K562 (cell line): ENCODE measurements around the gene MS4A18. TPM values are rescaled to one million over a fixed set of nuclear protein-coding genes. Genes with fewer than 3 reads are reported as not detected.

Source experiments
- ATAC-seq: fragments of 200-7000 bp; cut with Tn5 transposase; 3 replicates; pipeline ENCODE4 v1.9.1; 2020; ENCODE audit warnings: moderate library complexity
- BruUV-seq: library from RNA; stranded (reverse); fragments of 400-500 nt; replicated peaks from 2 replicates; lab custom pipeline; 2021; lab: Mats Ljungman, UMichigan
- CTCF ChIA-PET: fragments of 300-600 bp; formaldehyde crosslinking; extraction: SDS; loops from one replicate; lab custom pipeline; 2021; ENCODE audit warnings: low intra/inter-chr PET ratio; lab: Yijun Ruan, JAX
- POLR2A ChIA-PET: fragments of 300-600, 350-650 bp; sonication (Branson Sonifier 250); formaldehyde crosslinking; extraction: SDS; loops from one replicate; lab custom pipeline; 2021; ENCODE audit warnings: antibody characterized with exemption, inconsistent platforms; lab: Yijun Ruan, JAX
- DNase-seq, 4 experiments: peaks; one replicate each; pipeline versions ENCODE4 v3.0.0 to v3.0.0-alpha.2; 2011 to 2018; ENCODE audit warnings: low spot score in 3 of 4, mixed read lengths in 3 of 4; ENCODE audit errors: extremely low read depth in 1 of 4
- FAIRE-seq: peaks from 2 replicates; lab custom pipeline; 2011; peaks lifted over from hg19 to GRCh38; lab: Jason Lieb, UNC
- H2AFZ ChIP-seq: 2 replicates; pipeline ENCODE4 v1.6.0; 2011; ENCODE audit warnings: low read depth, low read length, control low read depth, inconsistent platforms
- H3K27ac ChIP-seq: fragments of 200-600 bp; 3 replicates; pipeline ENCODE4 v1.8.0; 2011; ENCODE audit warnings: low read depth, mild to moderate bottlenecking, control low read depth, inconsistent platforms, low read length, moderate library complexity, mixed read lengths; ENCODE audit errors: extremely low read depth
- H3K27me3 ChIP-seq, 2 experiments: fragments of 300-600 bp in 1 of 2; 2 replicates in 1 of 2; 3 replicates in 1 of 2; pipeline versions ENCODE4 v1.6.0 to v1.8.0; 2011; ENCODE audit warnings: inconsistent platforms in 2 of 2, low read length in 2 of 2, mild to moderate bottlenecking in 1 of 2, mixed read lengths in 1 of 2, moderate library complexity in 1 of 2; ENCODE audit not compliant: control insufficient read depth in 2 of 2, insufficient read depth in 2 of 2
- H3K36me3 ChIP-seq: fragments of 300-600 bp; 3 replicates; pipeline ENCODE4 v1.8.0; 2011; ENCODE audit warnings: mild to moderate bottlenecking, low read length, inconsistent platforms; ENCODE audit not compliant: control insufficient read depth, insufficient read depth
- H3K4me1 ChIP-seq, 2 experiments: fragments of 200-600 bp in 1 of 2; replicated peaks in 1 of 2; 2 replicates in 1 of 2; 3 replicates in 1 of 2; pipeline versions ENCODE4 v1.5.1 to v1.8.0; 2011; ENCODE audit warnings: inconsistent platforms in 2 of 2, low read length in 2 of 2, mild to moderate bottlenecking in 1 of 2, mixed read lengths in 1 of 2, moderate library complexity in 1 of 2; ENCODE audit not compliant: control insufficient read depth in 2 of 2, insufficient read depth in 2 of 2
- H3K4me2 ChIP-seq: 2 replicates; pipeline ENCODE4 v1.6.1; 2011; ENCODE audit warnings: low read length, control low read depth, inconsistent platforms, mixed read lengths; ENCODE audit not compliant: insufficient read depth
- H3K4me3 ChIP-seq: fragments of 200-600 bp; sonication (generic), shearing (Covaris generic); 2 replicates; pipeline ENCODE4 v1.5.1; 2016; ENCODE audit warnings: control low read depth, inconsistent platforms
- H3K79me2 ChIP-seq: fragments of 200-600 bp; 3 replicates; pipeline ENCODE4 v1.8.0; 2011; ENCODE audit warnings: low read length, inconsistent platforms; ENCODE audit not compliant: control insufficient read depth, insufficient read depth
- H3K9ac ChIP-seq, 2 experiments: 2 replicates each; pipeline versions ENCODE4 v1.6.0 to v1.6.1; 2011; ENCODE audit warnings: low read depth in 2 of 2, low read length in 2 of 2, control low read depth in 1 of 2, inconsistent platforms in 1 of 2, mild to moderate bottlenecking in 1 of 2, mixed read lengths in 1 of 2; ENCODE audit not compliant: insufficient read depth in 1 of 2
- H3K9me1 ChIP-seq: one replicate; pipeline ENCODE4 v1.6.0; 2011; ENCODE audit warnings: inconsistent platforms, mild to moderate bottlenecking, low read length, moderate library complexity; ENCODE audit not compliant: control insufficient read depth, insufficient read depth
- H3K9me3 ChIP-seq: replicated peaks from 2 replicates; pipeline ENCODE4 v1.5.1; 2011; ENCODE audit warnings: low read depth, low read length, inconsistent platforms; ENCODE audit not compliant: control insufficient read depth, insufficient read depth
- H4K20me1 ChIP-seq: replicated peaks from 2 replicates; pipeline ENCODE4 v1.6.1; 2011; ENCODE audit warnings: low read length, inconsistent platforms, mixed read lengths; ENCODE audit not compliant: control insufficient read depth, insufficient read depth
- CBFA2T3 ChIP-seq: fragments of 450-650 bp; IDR thresholded peaks from 2 replicates; pipeline ENCODE4 v1.6.1; 2017
- CBX5 ChIP-seq: IDR thresholded peaks from 2 replicates; pipeline ENCODE4 v1.6.1; 2014; ENCODE audit warnings: low read depth, borderline replicate concordance
- JUN ChIP-seq, 2 experiments: sonication (generic) in 1 of 2; formaldehyde crosslinking in 1 of 2; IDR thresholded peaks; 2 replicates each; pipeline versions ENCODE4 v1.6.1 to v1.8.0; 2012 to 2022; ENCODE audit warnings: borderline replicate concordance in 2 of 2, mild to moderate bottlenecking in 2 of 2, improper control_type of control experiment in 1 of 2, low read depth in 1 of 2, low read length in 1 of 2, missing genetic modification reagents in 1 of 2
- MYC ChIP-seq, 2 experiments: fragments of 250-450 bp in 1 of 2; sonication (Bioruptor Pico) in 1 of 2; IDR thresholded peaks; 2 replicates each; pipeline versions ENCODE4 v1.5.1 to v1.6.1; 2012 to 2021; ENCODE audit warnings: low read depth in 2 of 2, borderline replicate concordance in 1 of 2, improper control_type of control experiment in 1 of 2, low read length in 1 of 2, mild to moderate bottlenecking in 1 of 2, moderate library complexity in 1 of 2
- SLC30A9 ChIP-seq: fragments of 250-450 bp; sonication (Bioruptor Pico); IDR thresholded peaks from 2 replicates; pipeline ENCODE4 v1.8.0; 2022; ENCODE audit warnings: mild to moderate bottlenecking, moderate library complexity
- ZFP36 ChIP-seq: fragments of 150-350 bp; IDR thresholded peaks from 2 replicates; pipeline ENCODE4 v1.6.1; 2018; ENCODE audit warnings: low read length, low read depth; ENCODE audit not compliant: partially characterized antibody
- ZNF232 ChIP-seq: sonication (generic); formaldehyde crosslinking; IDR thresholded peaks from 2 replicates; pipeline ENCODE4 v1.8.0; 2022; ENCODE audit warnings: mild to moderate bottlenecking, missing genetic modification reagents
- WGBS: fragments of 100-300 bp; shearing (Covaris generic); methylation state at CpG from one replicate; pipeline ENCODE4 v1.1.6; 2016; ENCODE audit warnings: low coverage, mixed read lengths; ENCODE audit not compliant: insufficient coverage; ENCODE audit errors: missing lambda C conversion rate; 5-methylcytosine and 5-hydroxymethylcytosine counted together
- in situ Hi-C: fragments of 300-500 bp; cut with MboI; formaldehyde crosslinking; loops from 4 replicates; pipeline ENCODE4 v1.15.0; 2018; ENCODE audit warnings: inconsistent platforms, mixed read lengths
- intact Hi-C: fragments of 100-400 bp; cut with micrococcal nuclease; formaldehyde crosslinking; loops from 2 replicates; pipeline ENCODE4 v1.14.2; 2022
- polyA plus RNA-seq, 8 experiments: library from polyadenylated mRNA; depleted of rRNA in 4 of 8; stranded (reverse) in 5 of 8; unstranded in 3 of 8; fragments of >200 nt; fragmentation: Nextera tagmentation in 2 of 8; fragmentation: Illumina TruSeq in 1 of 8; extraction: Ambion mirVana in 2 of 8; extraction: Trizol in 1 of 8; gene quantifications; 2 replicates each; pipeline versions ENCODE4 v1.2.1 to v1.2.3, GENCODE V29; 2011 to 2014; ENCODE audit warnings: inconsistent platforms in 1 of 8, missing spikeins in 1 of 8
- total RNA-seq, 7 experiments: library from RNA; depleted of rRNA in 6 of 7; stranded (reverse); fragments of >200 nt in 6 of 7; fragmentation: Illumina TruSeq in 2 of 7; extraction: Trizol in 2 of 7; gene quantifications; 2 replicates each; pipeline versions ENCODE4 v1.2.1 to v1.2.3, GENCODE V29; 2011 to 2021; ENCODE audit warnings: low replicate concordance in 1 of 7
- TF ChIP-seq, protein P1 (sequence below): fragments of 450-650 bp; conservative IDR thresholded peaks from 2 replicates; pipeline ENCODE4 v1.6.1; 2016; ENCODE audit warnings: missing genetic modification characterization, low read depth, mild to moderate bottlenecking, control low read depth, missing compliant biosample characterization

MS4A18 gene
- total and polyA plus RNA-seq, 9 of the 15 experiments (the other 6 are each of a cell fraction or from before 2014, with no cell fraction given): not detected

DNA sequence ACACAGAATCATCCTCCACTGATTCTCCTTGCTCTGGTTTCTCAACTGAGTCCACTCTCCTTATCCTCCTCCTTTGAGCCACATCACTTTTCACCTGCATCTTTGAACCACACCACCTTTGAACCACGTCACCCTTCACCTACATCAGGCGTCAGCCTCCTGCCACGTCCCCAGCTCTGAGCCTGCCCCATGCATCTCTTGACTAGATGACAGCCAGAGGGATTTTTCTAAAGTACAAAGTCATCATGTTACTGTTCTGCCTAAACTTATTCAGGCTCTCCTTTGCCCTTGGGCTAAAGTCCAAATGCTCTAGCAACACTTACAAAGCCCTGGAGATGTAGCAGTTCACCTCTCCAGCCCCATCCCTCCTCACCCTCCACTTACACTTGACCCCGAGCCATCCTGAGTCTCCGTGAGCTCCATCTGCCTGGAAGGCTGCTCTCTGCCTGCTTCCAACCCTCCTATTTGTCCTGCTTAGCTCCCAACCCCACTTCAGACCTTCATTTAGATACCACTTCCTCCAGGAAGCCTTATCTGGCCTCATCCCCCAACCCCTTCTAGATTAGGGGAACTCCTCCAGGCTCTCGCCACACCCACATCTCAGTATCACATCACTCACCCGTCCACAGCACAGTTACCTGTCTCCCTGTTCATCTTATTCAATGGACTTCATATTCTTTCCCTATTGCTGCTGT lies 56.9 kb downstream of the MS4A18 start:
- POLR2A ChIA-PET: interaction anchor here (0.6 kb wide), 2 partner anchors 25 to 637 kb away, joined by 3 read pairs; partner anchors contain the start of gene MS4A15
- intact Hi-C loops: no loop called here
- 0% methylated on average over 7 of the region's 7 CpGs for WGBS
- peak; percentile 43 for TF ChIP-seq ZFP36
- TF ChIP-seq, protein P1, sequence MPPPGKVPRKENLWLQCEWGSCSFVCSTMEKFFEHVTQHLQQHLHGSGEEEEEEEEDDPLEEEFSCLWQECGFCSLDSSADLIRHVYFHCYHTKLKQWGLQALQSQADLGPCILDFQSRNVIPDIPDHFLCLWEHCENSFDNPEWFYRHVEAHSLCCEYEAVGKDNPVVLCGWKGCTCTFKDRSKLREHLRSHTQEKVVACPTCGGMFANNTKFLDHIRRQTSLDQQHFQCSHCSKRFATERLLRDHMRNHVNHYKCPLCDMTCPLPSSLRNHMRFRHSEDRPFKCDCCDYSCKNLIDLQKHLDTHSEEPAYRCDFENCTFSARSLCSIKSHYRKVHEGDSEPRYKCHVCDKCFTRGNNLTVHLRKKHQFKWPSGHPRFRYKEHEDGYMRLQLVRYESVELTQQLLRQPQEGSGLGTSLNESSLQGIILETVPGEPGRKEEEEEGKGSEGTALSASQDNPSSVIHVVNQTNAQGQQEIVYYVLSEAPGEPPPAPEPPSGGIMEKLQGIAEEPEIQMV: no peak
- TF ChIP-seq, all 486 proteins: peak for 1
- H3K4me2 ChIP-seq: no peak overlapping the region
- no peaks in the 10 kb centered on the region for H3K79me2 ChIP-seq
- no peaks in the 10 kb centered on the region for H3K9me3 ChIP-seq
- peaks cover 2% of the 10 kb centered on the region in 2 experiments; a peak in 2 of 5 replicates for H3K4me1 ChIP-seq
- peaks cover 0 to 9% of the 10 kb centered on the region in 2 experiments; a peak in 2 of 5 replicates for H3K27me3 ChIP-seq
- H3K4me3 ChIP-seq: no peak overlapping the region
- H3K9ac ChIP-seq: no peak overlapping the region
- H3K36me3 ChIP-seq: no peaks in the 10 kb centered on the region
- DNase-seq (no peak), ATAC-seq (no peak; the same call in 2 of the 3 replicates), FAIRE-seq (no peak)
- H3K9me1 ChIP-seq: no peaks in the 10 kb centered on the region
- no peak overlapping the region for H3K27ac ChIP-seq
- CTCF ChIA-PET: no interaction called here
- H4K20me1 ChIP-seq: no peaks in the 10 kb centered on the region
- H2AFZ ChIP-seq: no peak overlapping the region
- BruUV-seq: no TSS peak
- in situ Hi-C loops: no loop called here

DNA sequence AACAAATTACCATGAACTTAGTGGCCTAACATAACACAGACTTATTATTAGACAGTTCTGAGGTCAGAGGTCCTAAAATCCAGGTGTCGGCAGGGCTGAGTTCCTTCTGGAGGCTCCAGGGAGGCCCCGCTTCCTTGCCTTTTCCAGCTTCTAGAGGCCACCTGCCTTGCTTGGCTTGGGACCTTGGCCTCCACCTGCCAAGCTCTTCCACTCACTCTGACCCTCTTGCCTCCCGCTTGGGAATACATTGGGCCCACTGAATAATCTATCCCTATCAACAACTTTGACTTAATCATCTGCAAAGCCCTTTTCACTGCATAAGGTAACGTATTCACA lies 57.4 kb downstream of the MS4A18 start:
- Histone ChIP-seq H3K4me2 (no peak overlapping the region), H4K20me1 (no peaks in the 10 kb centered on the region), H3K4me1 (peaks cover 2% of the 10 kb centered on the region in 2 experiments; a peak in 2 of 5 replicates), H3K9ac (no peak overlapping the region), H3K79me2 (no peaks in the 10 kb centered on the region), H3K9me1 (no peaks in the 10 kb centered on the region), H3K4me3 (no peak overlapping the region), H3K36me3 (no peaks in the 10 kb centered on the region), H3K27me3 (peaks cover 0 to 14% of the 10 kb centered on the region in 2 experiments; a peak in 2 of 5 replicates), H2AFZ (no peak overlapping the region), H3K9me3 (no peaks in the 10 kb centered on the region), H3K27ac (no peak overlapping the region)
- in situ Hi-C loops (no loop called here), intact Hi-C loops (no loop called here)
- POLR2A ChIA-PET: interaction anchor here (0.6 kb wide), 2 partner anchors 25 to 39 kb away, joined by 3 to 4 read pairs; partner anchors contain the start of gene MS4A15
- no peak for FAIRE-seq
- WGBS: 3% methylated on average over 4 of the region's 4 CpGs
- DNase-seq: no peak
- CTCF ChIA-PET: no interaction called here
- ATAC-seq: no peak
- TF ChIP-seq ZNF232 (CRISPR knock-in tag) (no peak), CBFA2T3 (no peak), MYC (IDR thresholded peaks at IDR 0.05; ENCODE audit: low read depth, low read length) (no peak), MYC (CRISPR knock-in tag; IDR thresholded peaks at IDR 0.05; ENCODE audit: borderline replicate concordance, low read depth) (no peak), CBX5 (no peak), SLC30A9 (CRISPR knock-in tag) (no peak), JUN (IDR thresholded peaks at IDR 0.05; ENCODE audit: borderline replicate concordance, low read depth, low read length) (no peak), JUN (CRISPR knock-in tag; IDR thresholded peaks at IDR 0.05; ENCODE audit: borderline replicate concordance) (no peak)
- BruUV-seq: no TSS peak
